HEK293T (cell line): Measurements from ENCODE around the gene RNF222.

ENCODE experiments used
- FOXA1 ChIP-seq: fragments of 450-650 bp; IDR thresholded peaks from 2 replicates; pipeline ENCODE4 v1.6.1; 2016; ENCODE audit warnings: mild to moderate bottlenecking
- FOXK2 ChIP-seq: fragments of 450-650 bp; IDR thresholded peaks from 2 replicates; pipeline ENCODE4 v1.6.1; 2016; ENCODE audit warnings: mild to moderate bottlenecking
- HDGF ChIP-seq: fragments of 450-650 bp; IDR thresholded peaks from 2 replicates; pipeline ENCODE4 v1.6.1; 2017; ENCODE audit warnings: antibody characterized with exemption, borderline replicate concordance
- L3MBTL2 ChIP-seq: fragments of 450-650 bp; conservative IDR thresholded peaks from 2 replicates; pipeline ENCODE4 v1.6.1; 2016; ENCODE audit warnings: mild to moderate bottlenecking
- NFRKB ChIP-seq: fragments of 450-650 bp; IDR thresholded peaks from 2 replicates; pipeline ENCODE4 v1.6.1; 2016; ENCODE audit warnings: mild to moderate bottlenecking, moderate library complexity
- SP1 ChIP-seq: fragments of 450-650 bp; IDR thresholded peaks from 2 replicates; pipeline ENCODE4 v1.6.1; 2017
- SUZ12 ChIP-seq: fragments of 450-650 bp; IDR thresholded peaks from 2 replicates; pipeline ENCODE4 v1.6.1; 2016; ENCODE audit warnings: mild to moderate bottlenecking

DNA sequence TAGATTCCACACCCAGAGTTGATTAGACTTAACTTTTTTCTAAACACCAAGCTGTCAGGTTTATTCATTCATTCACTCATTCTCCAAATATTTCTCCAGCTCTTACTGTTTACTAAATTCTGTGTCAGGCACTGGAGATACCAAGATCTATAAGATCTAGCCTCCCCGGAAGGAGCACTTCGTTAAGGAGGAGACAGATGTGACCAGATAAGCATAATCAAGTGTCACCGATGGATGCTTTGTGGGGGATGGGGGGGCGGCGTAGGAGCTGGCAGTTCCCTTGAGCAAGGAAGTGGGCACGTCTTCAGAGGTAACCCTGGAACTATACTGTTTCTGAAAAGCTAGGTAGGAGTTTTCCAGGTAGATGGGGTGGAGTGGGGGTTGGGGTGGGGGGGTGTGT lies 10.8 kb downstream of the RNF222 start:
- TF ChIP-seq FOXA1 (no peak), SUZ12 (no peak), FOXK2 (no peak), NFRKB (no peak), HDGF (no peak), SP1 (no peak), L3MBTL2 (no peak)
